Measurements from ENCODE around the gene BBX.
A peak's percentile ranks its signal among the peaks of the same experiment; 100 is the strongest.

The BBX gene

DNA sequence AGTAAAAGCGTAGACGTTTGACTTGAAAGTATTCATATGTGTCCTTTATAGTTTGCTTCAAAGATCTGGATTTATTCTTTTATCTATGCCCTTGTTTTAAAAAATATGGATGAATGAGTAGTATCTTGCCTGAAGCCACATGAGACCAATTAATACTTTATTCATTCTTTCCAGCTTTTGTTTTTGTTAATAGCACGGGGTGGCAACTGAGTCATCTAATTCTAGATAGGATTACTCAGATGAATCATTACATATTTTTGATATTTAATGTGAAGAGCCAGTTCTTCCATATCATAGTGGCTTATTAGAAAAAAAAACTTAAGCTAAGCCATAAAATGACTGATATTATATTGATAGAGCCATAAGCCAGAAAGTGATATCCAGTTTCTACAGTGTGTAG, 121.9 kb downstream of the BBX start:
- Mint-ChIP-seq H3K27me3 (no peaks in the 10 kb centered on the region), H3K27ac (peak overlapping the region; percentile 81)

GRCh38 chr3:107650788-107651187, 128.0 kb downstream of the BBX start:
- no peaks in the 10 kb centered on the region for H3K27me3 Mint-ChIP-seq
- H3K9me3 Mint-ChIP-seq: no peaks in the 10 kb centered on the region
- peaks cover 19% of the 10 kb centered on the region for H3K36me3 Mint-ChIP-seq

More for the DNA sequence above, 121.9 kb downstream of the BBX start:
- peaks cover 55% of the 10 kb centered on the region for H3K4me1 Mint-ChIP-seq
- H3K4me3 Mint-ChIP-seq: no peak overlapping the region
- no peaks in the 10 kb centered on the region for H3K9me3 Mint-ChIP-seq
- H3K36me3 Mint-ChIP-seq: peaks cover 19% of the 10 kb centered on the region

DNA sequence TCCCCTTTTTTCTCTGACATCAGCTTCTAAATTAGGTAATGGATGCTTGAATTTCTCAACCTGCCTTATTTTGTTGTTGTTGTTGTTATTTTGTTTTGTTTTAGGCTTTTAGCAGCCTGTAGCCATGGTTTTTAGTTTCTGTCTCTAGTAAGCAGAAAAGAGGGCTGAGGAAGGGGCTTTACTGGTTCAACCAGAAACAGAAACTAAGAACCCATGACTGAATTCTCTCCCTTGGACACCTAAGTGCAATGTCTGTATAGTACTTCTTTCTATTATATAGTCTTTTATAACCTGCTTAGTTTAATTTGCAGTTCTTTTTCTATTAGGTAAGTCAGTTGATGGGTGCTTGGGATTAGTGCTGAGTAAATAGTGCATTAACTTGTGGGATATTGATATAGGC, 129.0 kb downstream of the BBX start:
- Mint-ChIP-seq H3K27me3 (no peaks in the 10 kb centered on the region), H3K9me3 (no peaks in the 10 kb centered on the region), H3K36me3 (peaks cover 16% of the 10 kb centered on the region), H3K4me3 (no peak overlapping the region), H3K27ac (peak overlapping the region; percentile 89), H3K4me1 (peaks cover 34% of the 10 kb centered on the region)

More at GRCh38 chr3:107650788-107651187, 128.0 kb downstream of the BBX start:
- no peak overlapping the region for H3K27ac Mint-ChIP-seq
- H3K4me1 Mint-ChIP-seq: peaks cover 39% of the 10 kb centered on the region
- H3K4me3 Mint-ChIP-seq: no peak overlapping the region

DNA sequence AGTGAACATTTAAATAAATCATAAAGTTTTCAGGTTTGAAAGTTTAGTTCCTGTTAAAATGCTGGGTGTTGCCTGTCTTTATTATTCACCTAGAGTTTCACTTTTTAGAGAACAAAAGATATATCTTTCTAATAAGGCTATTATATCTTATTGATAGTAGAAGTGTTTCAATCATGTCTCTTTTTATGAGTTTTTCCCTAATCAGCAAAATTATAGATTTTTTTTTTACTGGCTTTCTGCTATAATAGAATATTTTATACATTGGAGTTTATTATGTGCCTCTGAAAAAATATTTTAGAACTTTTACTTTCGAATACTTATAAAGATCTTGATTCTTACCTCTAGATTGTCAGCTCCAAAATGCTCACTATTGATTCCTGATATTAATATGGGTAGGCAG, 131.5 kb downstream of the BBX start:
- Mint-ChIP-seq H3K4me3 (no peak overlapping the region), H3K4me1 (peaks cover 35% of the 10 kb centered on the region), H3K36me3 (peaks cover 5% of the 10 kb centered on the region), H3K27ac (peak overlapping the region; percentile 26), H3K9me3 (no peaks in the 10 kb centered on the region), H3K27me3 (no peaks in the 10 kb centered on the region)

DNA sequence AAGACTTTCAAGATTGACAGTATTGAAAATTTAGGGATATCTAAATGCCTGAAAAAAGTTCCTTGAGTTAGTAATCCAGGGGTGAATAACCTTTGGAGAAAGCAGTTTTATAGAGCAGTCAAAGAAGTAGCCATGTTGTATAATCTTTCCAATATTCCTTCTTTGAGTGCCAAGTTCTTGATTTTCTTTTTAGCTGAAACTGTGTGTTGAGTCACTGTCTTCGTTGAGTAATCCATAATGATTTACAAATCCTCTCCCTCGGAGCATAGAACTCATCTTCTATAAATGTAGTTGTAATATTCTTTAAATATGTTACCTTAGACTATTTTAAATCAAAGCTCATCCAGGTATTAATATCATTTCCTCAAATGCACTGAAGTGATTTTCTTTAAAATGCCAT, 135.2 kb downstream of the BBX start:
- no peak overlapping the region for H3K27ac Mint-ChIP-seq
- no peaks in the 10 kb centered on the region for H3K9me3 Mint-ChIP-seq
- no peak overlapping the region for H3K4me3 Mint-ChIP-seq
- no peaks in the 10 kb centered on the region for H3K27me3 Mint-ChIP-seq
- H3K36me3 Mint-ChIP-seq: peaks cover 1% of the 10 kb centered on the region
- H3K4me1 Mint-ChIP-seq: peaks cover 33% of the 10 kb centered on the region

GRCh38 chr3:107660306-107660976, 137.7 kb downstream of the BBX start:
- Mint-ChIP-seq H3K4me1 (peaks cover 44% of the 10 kb centered on the region), H3K9me3 (no peaks in the 10 kb centered on the region), H3K4me3 (no peak overlapping the region), H3K27ac (no peak overlapping the region), H3K27me3 (no peaks in the 10 kb centered on the region), H3K36me3 (no peaks in the 10 kb centered on the region)

GRCh38 chr3:107661447-107662123, 138.8 kb downstream of the BBX start:
- Mint-ChIP-seq H3K9me3 (no peaks in the 10 kb centered on the region), H3K4me1 (peaks cover 52% of the 10 kb centered on the region), H3K36me3 (no peaks in the 10 kb centered on the region), H3K4me3 (peak overlapping the region; percentile 8), H3K27ac (peak overlapping the region; percentile 47), H3K27me3 (no peaks in the 10 kb centered on the region)

DNA sequence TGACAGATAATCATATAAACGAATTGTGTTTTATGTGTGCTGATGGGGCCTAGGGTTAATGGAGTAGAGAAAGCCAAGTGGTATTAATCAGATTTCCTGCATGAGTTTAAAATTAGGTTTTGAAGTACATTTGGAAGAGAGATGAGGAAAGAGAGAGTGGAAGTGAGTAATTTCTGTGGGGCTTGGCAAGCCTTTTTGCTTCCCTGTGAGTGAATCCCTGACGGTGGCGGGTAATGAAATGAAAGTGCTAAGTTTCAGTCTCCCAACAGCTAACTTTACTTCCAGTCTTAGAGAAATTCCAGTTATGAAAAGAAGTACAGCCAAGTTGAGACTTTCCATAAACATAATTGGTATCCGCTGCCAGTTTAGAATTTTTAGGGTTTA, 139.4 kb downstream of the BBX start:
- Mint-ChIP-seq H3K27me3 (no peaks in the 10 kb centered on the region), H3K4me1 (peaks cover 52% of the 10 kb centered on the region), H3K4me3 (no peak overlapping the region), H3K9me3 (no peaks in the 10 kb centered on the region), H3K27ac (no peak overlapping the region), H3K36me3 (no peaks in the 10 kb centered on the region)

GRCh38 chr3:107662586-107662985, 139.8 kb downstream of the BBX start:
- H3K4me1 Mint-ChIP-seq: peaks cover 48% of the 10 kb centered on the region
- no peaks in the 10 kb centered on the region for H3K9me3 Mint-ChIP-seq
- H3K27me3 Mint-ChIP-seq: no peaks in the 10 kb centered on the region
- no peak overlapping the region for H3K4me3 Mint-ChIP-seq
- no peak overlapping the region for H3K27ac Mint-ChIP-seq
- no peaks in the 10 kb centered on the region for H3K36me3 Mint-ChIP-seq

GRCh38 chr3:107663266-107663665, 140.5 kb downstream of the BBX start:
- H3K36me3 Mint-ChIP-seq: no peaks in the 10 kb centered on the region
- H3K4me1 Mint-ChIP-seq: peaks cover 48% of the 10 kb centered on the region
- no peaks in the 10 kb centered on the region for H3K27me3 Mint-ChIP-seq
- H3K4me3 Mint-ChIP-seq: no peak overlapping the region
- no peaks in the 10 kb centered on the region for H3K9me3 Mint-ChIP-seq
- no peak overlapping the region for H3K27ac Mint-ChIP-seq

GRCh38 chr3:107664614-107665013, 141.9 kb downstream of the BBX start:
- Mint-ChIP-seq H3K4me3 (no peak overlapping the region), H3K27ac (no peak overlapping the region), H3K36me3 (no peaks in the 10 kb centered on the region), H3K4me1 (peaks cover 56% of the 10 kb centered on the region), H3K27me3 (no peaks in the 10 kb centered on the region), H3K9me3 (no peaks in the 10 kb centered on the region)

DNA sequence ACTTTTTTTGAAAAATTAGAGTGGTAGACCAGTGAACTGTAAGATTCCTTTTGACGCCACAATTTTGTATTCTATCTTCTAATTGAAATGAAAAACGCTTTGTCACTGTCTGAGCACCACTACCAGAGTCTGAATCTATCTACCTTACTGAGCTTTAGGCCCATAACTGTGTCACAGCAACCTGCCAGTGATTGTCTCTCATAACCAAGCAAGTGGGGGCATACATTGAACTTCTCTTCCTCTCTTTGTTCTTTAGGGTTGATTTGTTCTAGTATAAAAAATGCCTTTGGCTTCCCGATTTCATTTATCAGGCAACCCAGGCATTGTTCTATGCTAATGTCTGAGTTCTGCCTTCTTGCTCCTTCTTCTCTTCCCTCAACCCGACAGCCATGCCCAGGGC, 142.6 kb downstream of the BBX start:
- Mint-ChIP-seq H3K27ac (no peak overlapping the region), H3K4me3 (no peak overlapping the region), H3K9me3 (no peaks in the 10 kb centered on the region), H3K36me3 (no peaks in the 10 kb centered on the region), H3K27me3 (no peaks in the 10 kb centered on the region), H3K4me1 (peaks cover 55% of the 10 kb centered on the region)

DNA sequence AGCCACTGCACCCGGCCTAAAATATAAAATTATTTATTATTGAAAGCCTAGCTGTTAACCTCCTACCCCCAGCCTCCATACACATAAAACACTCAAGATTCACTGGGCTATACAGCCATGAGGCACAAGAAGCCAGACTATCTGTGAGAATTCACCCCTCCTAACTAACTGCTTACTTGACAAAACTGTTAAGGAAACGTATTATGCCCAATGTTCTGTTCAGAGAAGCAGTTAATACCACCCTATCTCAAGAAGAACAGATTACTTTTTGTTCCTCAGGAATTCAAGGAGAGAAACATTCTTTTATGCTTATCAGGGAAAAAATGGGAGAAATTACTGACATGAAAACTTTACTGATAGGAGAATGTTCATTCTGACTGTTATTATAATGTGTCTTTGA, 144.1 kb downstream of the BBX start:
- H3K9me3 Mint-ChIP-seq: no peaks in the 10 kb centered on the region
- H3K4me1 Mint-ChIP-seq: peaks cover 48% of the 10 kb centered on the region
- no peaks in the 10 kb centered on the region for H3K36me3 Mint-ChIP-seq
- no peak overlapping the region for H3K27ac Mint-ChIP-seq
- H3K27me3 Mint-ChIP-seq: no peaks in the 10 kb centered on the region
- H3K4me3 Mint-ChIP-seq: no peak overlapping the region

GRCh38 chr3:107668416-107668815, 145.7 kb downstream of the BBX start:
- Mint-ChIP-seq H3K9me3 (no peaks in the 10 kb centered on the region), H3K4me3 (no peak overlapping the region), H3K36me3 (no peaks in the 10 kb centered on the region), H3K27me3 (no peaks in the 10 kb centered on the region), H3K4me1 (peaks cover 49% of the 10 kb centered on the region), H3K27ac (no peak overlapping the region)

- Mint-ChIP-seq H3K27me3 (no peaks in the 10 kb centered on the region), H3K9me3 (no peaks in the 10 kb centered on the region), H3K4me1 (peaks cover 48% of the 10 kb centered on the region), H3K4me3 (no peak overlapping the region), H3K36me3 (no peaks in the 10 kb centered on the region), H3K27ac (no peak overlapping the region)
Measured at GRCh38 chr3:107668963-107669362, 146.2 kb downstream of the BBX start.

DNA sequence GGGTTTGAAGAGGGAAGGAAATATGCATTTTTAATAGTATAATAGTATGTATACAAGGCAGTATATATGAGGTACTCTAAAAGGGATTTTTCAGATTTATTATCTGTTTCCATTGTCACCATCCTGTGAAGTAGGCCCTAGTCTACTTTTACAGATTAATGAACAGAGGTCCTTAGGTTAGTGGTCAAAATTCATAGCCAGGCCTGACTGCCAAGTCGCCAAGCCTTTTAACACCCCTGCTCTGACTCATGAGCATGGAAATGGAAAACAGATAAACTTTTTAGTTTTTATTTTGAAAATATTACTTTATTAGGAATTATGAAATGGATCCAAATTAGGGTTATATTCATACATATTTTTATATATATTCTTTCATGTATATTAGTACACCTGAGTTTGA, 146.9 kb downstream of the BBX start:
- no peak overlapping the region for H3K4me3 Mint-ChIP-seq
- peaks cover 48% of the 10 kb centered on the region for H3K4me1 Mint-ChIP-seq
- H3K9me3 Mint-ChIP-seq: no peaks in the 10 kb centered on the region
- H3K36me3 Mint-ChIP-seq: no peaks in the 10 kb centered on the region
- no peaks in the 10 kb centered on the region for H3K27me3 Mint-ChIP-seq
- H3K27ac Mint-ChIP-seq: no peak overlapping the region

- H3K9me3 Mint-ChIP-seq: no peaks in the 10 kb centered on the region
- H3K36me3 Mint-ChIP-seq: no peaks in the 10 kb centered on the region
- no peaks in the 10 kb centered on the region for H3K27me3 Mint-ChIP-seq
- no peak overlapping the region for H3K27ac Mint-ChIP-seq
- H3K4me1 Mint-ChIP-seq: peaks cover 47% of the 10 kb centered on the region
- no peak overlapping the region for H3K4me3 Mint-ChIP-seq
Measured at GRCh38 chr3:107670986-107671385, 148.2 kb downstream of the BBX start.
